HEK293 (cell line): ENCODE measurements around the gene EPHB1.

Experiments used
- CTCF ChIA-PET: fragments of 350-600 bp; formaldehyde crosslinking; extraction: SDS; loops from one replicate; lab custom pipeline; 2021; ENCODE audit warnings: antibody characterized with exemption; lab: Yijun Ruan, JAX
- POLR2A ChIA-PET: fragments of 300-600 bp; formaldehyde crosslinking; extraction: SDS; loops from one replicate; lab custom pipeline; 2020; ENCODE audit warnings: antibody characterized with exemption, inconsistent platforms; lab: Yijun Ruan, JAX
- H3K27ac ChIP-seq: fragments of 200-500 bp; sonication (Bioruptor generic); 2 replicates; pipeline ENCODE4 v1.5.1; 2014; ENCODE audit warnings: low read depth, low read length, control low read depth, inconsistent platforms; ENCODE audit errors: extremely low read depth
- H3K36me3 ChIP-seq, 2 experiments: fragments of 200-500 bp in 1 of 2; sonication (Bioruptor generic) in 1 of 2; 1 replicate in 1 of 2; 2 replicates in 1 of 2; pipeline ENCODE4 v1.5.1; 2014 to 2017; ENCODE audit warnings: inconsistent platforms in 2 of 2, low read length in 2 of 2; ENCODE audit not compliant: control insufficient read depth in 2 of 2, insufficient read depth in 1 of 2
- H3K4me1 ChIP-seq: fragments of 200-500 bp; sonication (Bioruptor generic); 2 replicates; pipeline ENCODE4 v1.5.1; 2014; ENCODE audit warnings: mild to moderate bottlenecking, low read length, inconsistent platforms; ENCODE audit not compliant: control insufficient read depth, insufficient read depth
- H3K4me3 ChIP-seq: 2 replicates; pipeline ENCODE4 v1.5.1; 2011; ENCODE audit warnings: low read depth, mild to moderate bottlenecking, control low read depth, low read length, moderate library complexity
- H3K9me3 ChIP-seq: fragments of 200-500 bp; sonication (Bioruptor generic); 2 replicates; pipeline ENCODE4 v1.5.1; 2014; ENCODE audit warnings: low read depth, low read length, inconsistent platforms; ENCODE audit not compliant: control insufficient read depth, insufficient read depth
- AEBP2 ChIP-seq: fragments of 450-650 bp; formaldehyde crosslinking; IDR thresholded peaks from 2 replicates; pipeline ENCODE4 v1.5.1; 2016; ENCODE audit warnings: missing biosample characterization, missing genetic modification characterization, borderline replicate concordance
- INSM2 ChIP-seq: fragments of 450-650 bp; formaldehyde crosslinking; IDR thresholded peaks from 2 replicates; pipeline ENCODE4 v1.5.1; 2016; ENCODE audit warnings: missing biosample characterization, missing genetic modification characterization
- PRDM1 ChIP-seq: fragments of 450-650 bp; formaldehyde crosslinking; IDR thresholded peaks from 2 replicates; pipeline ENCODE4; 2016; ENCODE audit warnings: missing biosample characterization, missing genetic modification characterization
- ZBTB44 ChIP-seq: fragments of 450-650 bp; IDR thresholded peaks from 2 replicates; pipeline ENCODE4 v1.5.1; 2018; ENCODE audit warnings: missing biosample characterization, mild to moderate bottlenecking, missing genetic modification characterization
- ZBTB48 ChIP-seq: fragments of 450-650 bp; formaldehyde crosslinking; IDR thresholded peaks from 2 replicates; pipeline ENCODE4 v1.5.1; 2016; ENCODE audit warnings: missing biosample characterization, missing genetic modification characterization
- ZNF155 ChIP-seq: fragments of 450-650 bp; formaldehyde crosslinking; IDR thresholded peaks from 2 replicates; pipeline ENCODE4 v1.5.1; 2016; ENCODE audit warnings: missing biosample characterization, missing genetic modification characterization
- ZNF184 ChIP-seq: fragments of 450-650 bp; IDR thresholded peaks from 2 replicates; pipeline ENCODE4 v1.5.1; 2018; ENCODE audit warnings: missing biosample characterization, mild to moderate bottlenecking, missing genetic modification characterization
- ZNF26 ChIP-seq: fragments of 450-650 bp; formaldehyde crosslinking; IDR thresholded peaks from 2 replicates; pipeline ENCODE4 v1.5.1; 2016; ENCODE audit warnings: missing biosample characterization, missing genetic modification characterization
- ZNF280D ChIP-seq: fragments of 450-650 bp; formaldehyde crosslinking; IDR thresholded peaks from 2 replicates; pipeline ENCODE4 v1.5.1; 2016; ENCODE audit warnings: missing biosample characterization, missing genetic modification characterization
- ZNF311 ChIP-seq: fragments of 450-650 bp; formaldehyde crosslinking; IDR thresholded peaks from 2 replicates; pipeline ENCODE4 v1.5.1; 2017; ENCODE audit warnings: missing biosample characterization, missing genetic modification characterization, borderline replicate concordance
- ZNF362 ChIP-seq: fragments of 450-650 bp; formaldehyde crosslinking; IDR thresholded peaks from 2 replicates; pipeline ENCODE4 v1.5.1; 2016; ENCODE audit warnings: missing biosample characterization, missing genetic modification characterization
- ZNF560 ChIP-seq: fragments of 450-650 bp; formaldehyde crosslinking; IDR thresholded peaks from 2 replicates; pipeline ENCODE4 v1.5.1; 2017; ENCODE audit warnings: missing biosample characterization, missing genetic modification characterization, borderline replicate concordance
- ZNF571 ChIP-seq: fragments of 450-650 bp; formaldehyde crosslinking; IDR thresholded peaks from 2 replicates; pipeline ENCODE4 v1.5.0; 2017; ENCODE audit warnings: missing biosample characterization, missing genetic modification characterization
- ZNF837 ChIP-seq: fragments of 450-650 bp; formaldehyde crosslinking; IDR thresholded peaks from 2 replicates; pipeline ENCODE4 v1.5.1; 2016; ENCODE audit warnings: missing biosample characterization, missing genetic modification characterization
- ZSCAN5A ChIP-seq: fragments of 450-650 bp; formaldehyde crosslinking; IDR thresholded peaks from 2 replicates; pipeline ENCODE4 v1.5.1; 2016; ENCODE audit warnings: missing biosample characterization, missing genetic modification characterization
- ZXDB ChIP-seq: fragments of 450-650 bp; formaldehyde crosslinking; IDR thresholded peaks from 2 replicates; pipeline ENCODE4 v1.5.1; 2016; ENCODE audit warnings: missing biosample characterization, missing genetic modification characterization

Gene EPHB1

GRCh38 chr3:135077186-135077585 is 282.1 kb downstream of the EPHB1 start:
- H3K27ac ChIP-seq = no peak overlapping the region
- H3K4me3 ChIP-seq = no peak overlapping the region
- H3K9me3 ChIP-seq = no peaks in the 10 kb centered on the region
- ChIA-PET CTCF (no interaction called here), POLR2A (no interaction called here)
- no peaks in the 10 kb centered on the region for H3K36me3 ChIP-seq
- no peaks in the 10 kb centered on the region for H3K4me1 ChIP-seq
- TF ChIP-seq ZNF26 (tag by site-specific recombination) (no peak), ZNF184 (tag by site-specific recombination) (no peak), INSM2 (tag by site-specific recombination) (no peak), ZXDB (no peak), PRDM1 (tag by site-specific recombination) (no peak), ZSCAN5A (tag by site-specific recombination) (no peak), ZNF571 (tag by site-specific recombination) (no peak), ZNF155 (no peak), AEBP2 (tag by site-specific recombination) (no peak), ZBTB48 (tag by site-specific recombination) (no peak), ZNF362 (no peak), ZNF560 (no peak), ZBTB44 (tag by site-specific recombination) (no peak), ZNF311 (tag by site-specific recombination) (no peak), ZNF837 (tag by site-specific recombination) (no peak), ZNF280D (tag by site-specific recombination) (no peak)
